Stromal cell of bone marrow (primary cell): ENCODE data around the gene AMER1.

Experiments
- DNase-seq: peaks from one replicate; pipeline ENCODE4 v3.0.0-alpha.2; 2012; ENCODE audit warnings: low read depth

The AMER1 gene

DNA sequence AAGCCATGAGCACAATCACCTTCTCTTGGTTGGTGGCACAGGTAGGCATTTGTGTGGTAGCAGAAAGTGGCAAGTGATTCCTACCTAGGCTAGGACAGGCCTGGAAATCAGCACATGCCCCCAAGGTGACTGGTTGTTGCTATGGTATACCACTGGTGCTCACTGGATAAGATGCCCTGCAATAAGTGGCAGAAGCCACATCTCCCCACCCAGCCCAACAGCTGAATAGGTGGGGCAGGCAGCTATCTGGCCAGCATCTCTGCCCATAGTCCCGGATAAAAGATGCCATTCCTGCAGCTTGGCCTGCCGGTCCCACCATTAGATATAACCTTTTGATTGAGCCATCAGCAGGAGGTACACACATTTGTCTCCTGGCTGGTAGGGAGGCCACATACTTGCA lies 21.1 kb downstream of the AMER1 start:
- DNase-seq: no peak

DNA sequence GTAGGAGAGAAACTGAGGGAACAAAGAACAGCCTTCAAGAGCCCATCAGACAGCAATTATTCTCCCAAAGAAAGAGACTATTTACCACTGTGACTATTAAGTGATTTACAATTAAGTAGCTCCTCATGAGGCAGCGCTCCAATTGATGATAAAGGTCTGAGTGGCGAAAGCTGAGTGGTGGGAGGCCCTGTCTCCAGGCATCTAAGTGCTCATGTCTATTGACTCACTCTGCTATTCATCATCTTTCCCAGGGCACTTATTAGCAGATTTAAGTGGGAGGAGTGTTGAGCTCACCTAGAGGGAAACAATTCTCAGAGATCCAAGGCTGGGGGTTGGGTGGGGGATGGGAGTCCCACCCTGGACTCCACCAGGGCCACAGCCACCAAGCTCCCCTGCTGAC lies 23.3 kb downstream of the AMER1 start:
- DNase-seq: no peak

DNA sequence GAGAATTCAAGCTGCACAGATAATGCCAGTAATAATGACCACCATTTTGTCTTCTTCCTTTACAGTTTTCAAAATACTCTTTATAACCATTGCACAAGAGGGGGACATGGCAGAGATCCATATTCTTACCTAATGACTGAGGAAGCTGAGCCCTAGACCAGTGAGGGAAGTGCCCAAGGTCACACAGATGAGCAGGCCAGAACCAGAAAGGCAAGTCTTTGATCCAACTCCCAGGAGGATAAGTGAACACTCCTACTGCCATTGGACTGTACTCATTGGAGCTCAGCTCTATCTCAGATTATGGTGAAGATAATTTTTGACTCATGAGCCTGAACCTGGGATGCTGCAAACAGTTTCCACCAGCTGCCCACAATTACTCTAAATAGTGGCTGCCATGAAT lies 28.6 kb downstream of the AMER1 start:
- DNase-seq: no peak

DNA sequence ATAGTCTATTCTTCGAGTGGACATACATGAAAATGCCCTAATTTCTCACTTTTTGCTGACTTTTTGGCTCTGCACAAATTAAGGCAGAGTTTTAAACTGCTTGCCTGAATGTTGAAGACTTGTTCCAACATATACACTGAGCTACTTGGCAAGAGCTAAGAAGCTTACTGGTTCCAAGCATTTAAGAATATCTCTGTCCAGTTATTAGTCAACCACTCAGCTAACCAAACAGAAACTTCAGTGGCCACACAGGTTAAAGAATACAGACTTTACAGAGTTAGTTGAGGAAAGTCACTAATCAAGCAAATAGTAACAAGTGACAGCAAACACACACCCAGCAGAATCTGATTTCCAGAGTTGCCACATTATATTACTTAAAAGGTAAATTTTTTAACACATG lies 35.5 kb downstream of the AMER1 start:
- no peak for DNase-seq

DNA sequence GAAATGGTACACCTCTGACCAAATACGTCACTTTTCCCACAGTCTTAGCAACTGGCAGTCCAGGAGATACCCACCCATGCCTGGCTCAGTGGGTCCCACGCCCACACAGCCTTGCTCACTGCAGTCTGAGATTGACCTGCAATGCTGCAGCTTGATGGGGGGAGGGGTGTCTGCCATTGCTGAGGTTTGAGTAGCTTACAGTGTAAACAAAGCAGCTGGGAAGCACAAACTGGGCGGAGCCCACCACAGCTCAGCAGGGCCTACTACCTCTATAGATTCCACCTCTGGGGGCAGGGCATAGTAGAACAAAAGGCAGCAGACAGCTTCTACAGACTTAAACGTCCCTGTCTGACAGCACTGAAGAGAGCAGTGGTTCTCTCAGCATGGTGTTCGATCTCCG lies 52.7 kb downstream of the AMER1 start:
- DNase-seq: no peak

DNA sequence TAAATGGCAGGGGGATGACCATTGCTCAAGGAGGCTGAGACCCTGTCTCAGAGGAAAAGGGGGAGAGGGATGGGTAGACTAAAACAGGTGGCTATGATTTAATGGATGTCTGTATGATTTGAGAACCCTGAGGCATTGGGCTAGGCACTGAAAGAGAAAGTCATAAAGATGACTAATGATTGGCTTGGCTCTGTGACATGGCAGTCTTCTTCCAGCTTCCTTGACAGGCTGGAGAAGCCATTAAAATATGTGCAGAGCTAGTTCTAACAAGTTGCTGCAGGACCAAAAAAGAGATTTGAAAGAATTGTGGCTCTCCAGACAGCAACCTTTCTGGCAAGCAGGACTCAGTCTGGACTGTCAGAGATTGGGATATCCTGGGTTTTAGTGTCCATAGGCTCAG lies 53.6 kb downstream of the AMER1 start:
- DNase-seq: no peak

DNA sequence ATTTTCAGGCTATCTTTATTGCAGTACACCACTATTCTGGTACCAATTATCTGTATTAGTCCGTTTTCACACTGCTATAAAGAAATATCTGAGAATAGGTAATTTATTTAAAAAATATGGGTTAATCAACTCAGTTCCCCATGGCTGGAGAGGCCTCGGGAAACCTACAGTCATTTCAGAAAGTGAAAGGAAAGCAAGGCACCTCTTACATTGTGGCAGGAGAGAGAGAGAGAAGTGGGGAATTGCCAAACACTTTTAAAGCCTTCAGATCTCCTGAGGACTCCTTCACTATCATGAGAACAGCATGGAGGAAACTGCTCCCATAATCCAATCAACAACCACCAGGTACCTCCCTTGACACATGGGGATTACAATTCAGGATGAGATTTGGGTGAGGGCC lies 54.7 kb downstream of the AMER1 start:
- no peak for DNase-seq
